ENCODE measurements around the gene HACD2. TPM values are rescaled to one million over a fixed set of nuclear protein-coding genes. Genes with fewer than 3 reads are reported as not detected.

The HACD2 gene
- total and polyA plus RNA-seq, 10 of the 15 experiments (the other 5 are each of a cell fraction or from before 2014, with no cell fraction given) = 9.1 to 30.0 (median 18.8) TPM

- Histone ChIP-seq H3K4me2 (ENCODE audit: control insufficient read depth, insufficient read depth) (no peak overlapping the region), H3K4me3 (no peak overlapping the region), H3K9ac (ENCODE audit: control insufficient read depth, insufficient read depth, low read length) (no peak overlapping the region), H3K4me1 (ENCODE audit: control insufficient read depth, insufficient read depth, low read length) (no peaks in the 10 kb centered on the region), H4K20me1 (ENCODE audit: control insufficient read depth, insufficient read depth) (no peaks in the 10 kb centered on the region), H3K27ac (ENCODE audit: control insufficient read depth, insufficient read depth) (no peak overlapping the region), H3K9me3 (replicated peaks; ENCODE audit: control insufficient read depth, insufficient read depth, low read length) (no peaks in the 10 kb centered on the region), H2AFZ (ENCODE audit: control insufficient read depth, low read depth, low read length) (no peak overlapping the region), H3K79me2 (ENCODE audit: control insufficient read depth, insufficient read depth, low read length) (no peaks in the 10 kb centered on the region), H3K27me3 (replicated peaks in 1 of 2; ENCODE audit: control insufficient read depth in 2 of 2, insufficient read depth in 2 of 2, low read length in 1 of 2) (no peaks in the 10 kb centered on the region), H3K36me3 (ENCODE audit: control insufficient read depth in 2 of 2, insufficient read depth in 2 of 2, low read length in 1 of 2) (no peaks in the 10 kb centered on the region)
- ATAC-seq (no peak), DNase-seq (ENCODE audit: low read depth, low spot score) (no peak), FAIRE-seq (no peak)
- ChIA-PET RAD21 (ENCODE audit: unreplicated experiment) (no interaction called here), SMC1A (ENCODE audit: uncharacterized antibody, unreplicated experiment) (interaction anchor here (1.1 kb wide), 1 partner anchor 20 kb away, joined by 3 read pairs; no protein-coding TSS in a partner anchor), POLR2A (no interaction called here), CTCF (no interaction called here)
- BruUV-seq (replicated peaks) = no TSS peak
- WGBS (ENCODE audit: insufficient coverage, insufficient replicate concordance, low lambda C conversion rate, missing lambda C conversion rate) = 75% methylated on average over 2 of the region's 2 CpGs
- intact Hi-C loops (cut with micrococcal nuclease; ENCODE audit: unreplicated experiment) (no loop called here), in situ Hi-C loops (cut with MboI) (no loop called here)
- no peak for TF ChIP-seq NFXL1 (IDR thresholded peaks at IDR 0.05; ENCODE audit: borderline replicate concordance)
- TF ChIP-seq CEBPZ (IDR thresholded peaks at IDR 0.05; ENCODE audit: low read depth, low read length) = no peak
- TF ChIP-seq HSF1 (IDR thresholded peaks at IDR 0.05; ENCODE audit: low read depth, low read length) = no peak
- no peak for TF ChIP-seq MEF2B (IDR thresholded peaks at IDR 0.05; ENCODE audit: partially characterized antibody, poor library complexity, severe bottlenecking)
- no peak for TF ChIP-seq ZBED1 (IDR thresholded peaks at IDR 0.05; ENCODE audit: borderline replicate concordance)
- TF ChIP-seq E4F1 (IDR thresholded peaks at IDR 0.05; ENCODE audit: borderline replicate concordance, partially characterized antibody) = no peak
- TF ChIP-seq RELB (IDR thresholded peaks at IDR 0.05; ENCODE audit: low read depth) = no peak
- TF ChIP-seq SMAD5 (IDR thresholded peaks at IDR 0.05; ENCODE audit: low read depth) = no peak
- no peak for TF ChIP-seq ZNF592 (IDR thresholded peaks at IDR 0.05)
- TF ChIP-seq CHD2 (IDR thresholded peaks at IDR 0.05; ENCODE audit: borderline replicate concordance, low read depth, low read length) = no peak
- TF ChIP-seq TCF7 (IDR thresholded peaks at IDR 0.05; ENCODE audit: borderline replicate concordance) = no peak
Observed at GRCh38 chr3:123622766-123623165, 37.9 kb upstream of the HACD2 start.
